ENCODE measurements around the gene NAT9.

DNA sequence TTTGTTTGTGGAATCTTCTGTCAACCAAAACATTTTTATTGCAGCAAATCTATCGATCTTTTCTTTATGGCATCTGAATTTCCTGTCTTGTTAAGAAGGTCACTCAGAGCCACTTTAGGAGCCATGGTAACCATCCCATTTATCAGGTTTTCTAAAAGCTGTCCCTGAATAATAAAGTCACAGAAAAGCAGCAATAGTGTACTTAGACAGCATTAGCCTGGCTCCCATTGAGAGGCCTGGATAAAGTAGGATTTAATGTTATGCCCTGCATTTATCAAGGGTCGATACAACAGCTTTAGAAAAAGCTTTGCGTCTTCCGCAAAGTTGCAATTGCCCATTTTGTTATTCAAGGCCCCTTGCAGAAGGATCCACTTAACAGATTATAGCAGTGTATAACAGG lies 53.4 kb downstream of the NAT9 start:
- TF ChIP-seq POLR2A (IDR thresholded peaks at IDR 0.05; ENCODE audit: low read length) (no peak), GATA1 (IDR thresholded peaks at IDR 0.05; ENCODE audit: low read depth, low read length) (no peak)
